ENCODE measurements around the gene CCDC70.

GRCh38 chr13:51822106-51822815 lies 39.5 kb upstream of the CCDC70 start:
- TF ChIP-seq, protein P1, sequence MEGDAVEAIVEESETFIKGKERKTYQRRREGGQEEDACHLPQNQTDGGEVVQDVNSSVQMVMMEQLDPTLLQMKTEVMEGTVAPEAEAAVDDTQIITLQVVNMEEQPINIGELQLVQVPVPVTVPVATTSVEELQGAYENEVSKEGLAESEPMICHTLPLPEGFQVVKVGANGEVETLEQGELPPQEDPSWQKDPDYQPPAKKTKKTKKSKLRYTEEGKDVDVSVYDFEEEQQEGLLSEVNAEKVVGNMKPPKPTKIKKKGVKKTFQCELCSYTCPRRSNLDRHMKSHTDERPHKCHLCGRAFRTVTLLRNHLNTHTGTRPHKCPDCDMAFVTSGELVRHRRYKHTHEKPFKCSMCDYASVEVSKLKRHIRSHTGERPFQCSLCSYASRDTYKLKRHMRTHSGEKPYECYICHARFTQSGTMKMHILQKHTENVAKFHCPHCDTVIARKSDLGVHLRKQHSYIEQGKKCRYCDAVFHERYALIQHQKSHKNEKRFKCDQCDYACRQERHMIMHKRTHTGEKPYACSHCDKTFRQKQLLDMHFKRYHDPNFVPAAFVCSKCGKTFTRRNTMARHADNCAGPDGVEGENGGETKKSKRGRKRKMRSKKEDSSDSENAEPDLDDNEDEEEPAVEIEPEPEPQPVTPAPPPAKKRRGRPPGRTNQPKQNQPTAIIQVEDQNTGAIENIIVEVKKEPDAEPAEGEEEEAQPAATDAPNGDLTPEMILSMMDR (conservative IDR thresholded peaks at IDR 0.05): no peak
- TF ChIP-seq ZFX (IDR thresholded peaks at IDR 0.05): no peak
